HG03520 (cell line): ENCODE results near the gene FAM161A.

Source experiments
- ATAC-seq: cut with Tn5 transposase; IDR thresholded peaks from one replicate; pipeline ENCODE4 v1.9.1; 2021; ENCODE audit warnings: mild to moderate bottlenecking, moderate library complexity; ENCODE audit not compliant: unreplicated experiment

Gene FAM161A

GRCh38 chr2:61787941-61788563, 65.8 kb downstream of the FAM161A start:
- no peak for ATAC-seq

- ATAC-seq, result no peak
Observed at GRCh38 chr2:61786876-61787275, 67.0 kb downstream of the FAM161A start.

- no peak for ATAC-seq
Observed at GRCh38 chr2:61785583-61785982, 68.3 kb downstream of the FAM161A start.

- no peak for ATAC-seq
Observed at GRCh38 chr2:61784643-61785042, 69.2 kb downstream of the FAM161A start.

GRCh38 chr2:61775956-61776570, 77.8 kb downstream of the FAM161A start:
- ATAC-seq, result peak; percentile 76
